OCI-LY7 (cell line): ENCODE measurements around the gene ACBD5. TPM values are rescaled to one million over a fixed set of nuclear protein-coding genes. Genes with fewer than 3 reads are reported as not detected.

Experiments
- BruUV-seq: library from RNA; stranded (reverse); fragments of 400-500 nt; replicated peaks from 2 replicates; lab custom pipeline; 2021; lab: Mats Ljungman, UMichigan
- CTCF ChIA-PET: fragments of 300-600 bp; sonication (Branson Sonifier 250); formaldehyde crosslinking; loops from one replicate; lab custom pipeline; 2022; ENCODE audit warnings: antibody characterized with exemption; ENCODE audit not compliant: unreplicated experiment; lab: Charles Lee
- POLR2A ChIA-PET: fragments of 300-600 bp; sonication (Branson Sonifier 250); formaldehyde crosslinking; loops from one replicate; lab custom pipeline; 2022; ENCODE audit warnings: antibody characterized with exemption; lab: Charles Lee
- DNase-seq: peaks from one replicate; pipeline ENCODE4 v3.0.0-alpha.2; 2015; ENCODE audit warnings: low spot score
- H2AFZ ChIP-seq: fragments of 200-600 bp; sonication (generic), shearing (Covaris generic); 2 replicates; pipeline ENCODE4 v1.6.1; 2014; ENCODE audit warnings: mild to moderate bottlenecking, antibody characterized with exemption, low read length, moderate library complexity
- H3K27ac ChIP-seq: fragments of 200-600 bp; sonication (generic); 2 replicates; pipeline ENCODE4 v1.5.1; 2014; ENCODE audit warnings: mixed run types, low read depth, mild to moderate bottlenecking, moderate library complexity, low read length, inconsistent platforms; ENCODE audit not compliant: poor library complexity, severe bottlenecking
- H3K36me3 ChIP-seq: fragments of 200-600 bp; sonication (generic); 2 replicates; pipeline ENCODE4 v1.6.1; 2014; ENCODE audit warnings: mild to moderate bottlenecking, antibody characterized with exemption, low read length, moderate library complexity, mixed read lengths; ENCODE audit not compliant: insufficient read depth
- H3K4me1 ChIP-seq: fragments of 200-600 bp; sonication (generic); 2 replicates; pipeline ENCODE4 v1.5.1; 2014; ENCODE audit warnings: mild to moderate bottlenecking, low read length; ENCODE audit not compliant: insufficient read depth, poor library complexity, severe bottlenecking
- H3K4me2 ChIP-seq: fragments of 200-600 bp; sonication (generic); 2 replicates; pipeline ENCODE4 v1.6.1; 2014; ENCODE audit warnings: mild to moderate bottlenecking, low read length
- H3K4me3 ChIP-seq: fragments of 200-600 bp; sonication (generic); 2 replicates; pipeline ENCODE4 v1.5.1; 2014; ENCODE audit warnings: mild to moderate bottlenecking, low read depth, low read length; ENCODE audit not compliant: poor library complexity, severe bottlenecking
- H3K79me2 ChIP-seq: fragments of 200-600 bp; sonication (generic); 2 replicates; pipeline ENCODE4 v1.6.1; 2016; ENCODE audit warnings: low read depth, mild to moderate bottlenecking, low read length, moderate library complexity, mixed read lengths; ENCODE audit not compliant: insufficient read depth
- H3K9me2 ChIP-seq: fragments of 200-600 bp; sonication (generic); 2 replicates; pipeline ENCODE4 v1.6.1; 2016; ENCODE audit warnings: mild to moderate bottlenecking, low read length, mixed read lengths; ENCODE audit not compliant: insufficient read depth
- H3K9me3 ChIP-seq: fragments of 200-600 bp; sonication (generic); 2 replicates; pipeline ENCODE4 v1.6.1; 2014; ENCODE audit warnings: mild to moderate bottlenecking, mixed run types, low read length, mixed read lengths
- H4K20me1 ChIP-seq: fragments of 200-600 bp; sonication (generic); 2 replicates; pipeline ENCODE4 v1.6.1; 2014; ENCODE audit warnings: mild to moderate bottlenecking, antibody characterized with exemption, low read length, moderate library complexity, mixed read lengths; ENCODE audit not compliant: insufficient read depth
- EZH2phosphoT487 ChIP-seq: fragments of 200-600 bp; sonication (generic); IDR thresholded peaks from 2 replicates; pipeline ENCODE4 v1.6.1; 2018; ENCODE audit warnings: low read depth, borderline replicate concordance, mild to moderate bottlenecking, mixed run types, antibody characterized with exemption, low read length, moderate library complexity, mixed read lengths
- intact Hi-C: fragments of 100-400 bp; cut with micrococcal nuclease; formaldehyde crosslinking; loops from one replicate; pipeline ENCODE4 v1.10.0; 2022; ENCODE audit not compliant: unreplicated experiment
- total RNA-seq, 2 experiments: library from RNA; depleted of rRNA in 1 of 2; stranded (reverse); fragments of >200 nt in 1 of 2; shearing (Covaris generic) in 1 of 2; gene quantifications; 2 replicates each; pipeline ENCODE4 v1.2.3, GENCODE V29; 2014 to 2022
- TF ChIP-seq, protein P1 (sequence below): fragments of 200-600 bp; sonication (generic); conservative IDR thresholded peaks from 2 replicates; pipeline ENCODE4 v1.5.1; 2014; ENCODE audit warnings: mild to moderate bottlenecking, antibody characterized with exemption, low read length, moderate library complexity, mixed read lengths

The ACBD5 gene
- total RNA-seq, 2 experiments from 2014 or later, result 10.8 to 20.0 TPM

DNA sequence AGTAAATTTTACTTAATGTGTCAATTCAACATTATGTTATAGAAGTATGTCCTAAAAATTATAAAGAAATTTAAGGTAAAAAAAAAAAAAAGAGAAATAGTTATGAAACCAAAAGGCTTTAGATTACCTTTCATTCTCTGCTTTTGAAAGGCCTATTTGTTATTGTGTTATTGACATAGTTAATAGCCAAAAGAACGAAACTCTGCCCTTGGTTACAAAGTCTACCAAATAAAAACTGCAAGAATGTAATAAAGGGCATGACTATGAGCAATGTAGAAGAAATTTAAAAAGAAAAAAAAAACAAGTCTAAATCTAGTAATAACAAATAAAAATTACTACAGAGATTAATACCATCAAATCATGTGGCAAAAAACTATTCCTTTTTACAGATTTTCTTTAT, 10.6 kb downstream of the ACBD5 start:
- Histone ChIP-seq H2AFZ (no peak overlapping the region), H3K79me2 (no peaks in the 10 kb centered on the region; the same call in 1 of the 2 replicates), H3K4me3 (no peak overlapping the region), H3K36me3 (peaks cover 52% of the 10 kb centered on the region), H3K9me3 (no peaks in the 10 kb centered on the region), H3K4me1 (no peaks in the 10 kb centered on the region), H3K9me2 (no peaks in the 10 kb centered on the region), H4K20me1 (no peaks in the 10 kb centered on the region), H3K27ac (no peak overlapping the region), H3K4me2 (no peak overlapping the region)
- POLR2A ChIA-PET, result no interaction called here
- intact Hi-C loops, result no loop called here
- no TSS peak for BruUV-seq
- no peak for TF ChIP-seq EZH2phosphoT487
- TF ChIP-seq, protein P1, sequence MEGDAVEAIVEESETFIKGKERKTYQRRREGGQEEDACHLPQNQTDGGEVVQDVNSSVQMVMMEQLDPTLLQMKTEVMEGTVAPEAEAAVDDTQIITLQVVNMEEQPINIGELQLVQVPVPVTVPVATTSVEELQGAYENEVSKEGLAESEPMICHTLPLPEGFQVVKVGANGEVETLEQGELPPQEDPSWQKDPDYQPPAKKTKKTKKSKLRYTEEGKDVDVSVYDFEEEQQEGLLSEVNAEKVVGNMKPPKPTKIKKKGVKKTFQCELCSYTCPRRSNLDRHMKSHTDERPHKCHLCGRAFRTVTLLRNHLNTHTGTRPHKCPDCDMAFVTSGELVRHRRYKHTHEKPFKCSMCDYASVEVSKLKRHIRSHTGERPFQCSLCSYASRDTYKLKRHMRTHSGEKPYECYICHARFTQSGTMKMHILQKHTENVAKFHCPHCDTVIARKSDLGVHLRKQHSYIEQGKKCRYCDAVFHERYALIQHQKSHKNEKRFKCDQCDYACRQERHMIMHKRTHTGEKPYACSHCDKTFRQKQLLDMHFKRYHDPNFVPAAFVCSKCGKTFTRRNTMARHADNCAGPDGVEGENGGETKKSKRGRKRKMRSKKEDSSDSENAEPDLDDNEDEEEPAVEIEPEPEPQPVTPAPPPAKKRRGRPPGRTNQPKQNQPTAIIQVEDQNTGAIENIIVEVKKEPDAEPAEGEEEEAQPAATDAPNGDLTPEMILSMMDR, result no peak
- CTCF ChIA-PET, result no interaction called here
- no peak for DNase-seq

DNA sequence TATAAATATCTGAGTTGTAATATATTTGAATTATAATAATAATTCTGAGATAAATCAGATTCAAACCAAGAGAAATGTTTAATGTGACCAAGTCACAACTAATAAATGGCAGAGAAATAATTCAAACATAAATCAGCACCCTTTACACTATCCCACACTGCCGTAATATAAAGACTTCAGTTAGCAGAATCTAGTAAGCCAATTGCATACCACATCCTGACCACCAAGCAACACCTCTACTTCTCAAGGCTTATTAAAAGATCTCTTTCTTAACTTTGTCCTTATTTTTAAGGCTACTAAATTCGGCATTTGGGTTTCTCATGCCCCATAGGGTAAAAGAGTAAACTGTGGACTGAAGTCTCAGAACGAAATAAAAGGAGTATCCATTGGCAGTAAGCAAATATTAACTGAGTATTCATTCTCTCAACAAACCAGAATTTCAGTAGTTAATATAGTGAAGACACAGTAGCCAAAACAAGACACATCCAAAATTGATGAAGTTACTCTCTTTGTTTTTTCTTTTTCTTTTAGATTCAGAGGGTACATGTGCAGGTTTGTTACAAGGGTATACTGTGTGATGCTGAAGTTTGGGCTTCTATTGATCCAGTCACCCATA, 14.8 kb downstream of the ACBD5 start:
- Histone ChIP-seq H3K4me3 (no peak overlapping the region), H4K20me1 (no peaks in the 10 kb centered on the region), H3K4me1 (no peaks in the 10 kb centered on the region), H3K36me3 (peaks cover 59% of the 10 kb centered on the region), H3K9me2 (no peaks in the 10 kb centered on the region), H3K4me2 (no peak overlapping the region), H2AFZ (no peak overlapping the region), H3K79me2 (no peaks in the 10 kb centered on the region), H3K9me3 (no peaks in the 10 kb centered on the region), H3K27ac (no peak overlapping the region)
- no peak for DNase-seq
- CTCF ChIA-PET, result no interaction called here
- intact Hi-C loops, result loop anchor here (2.0 kb wide), 1 partner anchor 135 kb away; no protein-coding TSS in a partner anchor
- no peak for TF ChIP-seq EZH2phosphoT487
- TF ChIP-seq, protein P1, result no peak
- BruUV-seq, result no TSS peak
- POLR2A ChIA-PET, result no interaction called here

DNA sequence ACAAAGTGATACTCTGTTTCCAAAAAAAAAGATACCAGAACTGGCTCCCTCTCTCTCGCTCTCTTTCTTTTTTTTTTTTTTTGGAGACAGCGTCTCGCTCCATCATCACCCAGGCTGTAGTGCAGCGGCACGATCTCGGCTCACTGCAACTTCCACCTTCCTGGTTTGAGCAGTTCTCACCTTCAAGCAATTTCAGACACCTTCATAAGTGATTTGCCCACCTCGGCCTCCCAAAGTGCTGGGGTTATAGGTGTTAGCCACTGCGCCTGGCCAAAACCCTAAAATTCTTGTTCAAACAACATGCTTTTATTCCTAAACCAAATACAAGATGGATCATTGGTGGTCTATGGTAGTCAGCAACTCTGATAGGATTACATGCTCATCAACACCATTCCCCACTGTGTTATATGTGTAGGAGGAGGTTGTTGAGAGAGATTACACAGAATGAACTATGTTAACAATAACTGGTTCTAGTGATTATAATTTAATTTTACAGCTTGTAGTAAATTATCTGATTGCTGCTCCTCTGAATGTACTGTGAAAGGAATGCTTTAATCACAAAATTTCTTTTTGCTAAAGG, 15.5 kb downstream of the ACBD5 start:
- POLR2A ChIA-PET, result interaction anchor here (1.1 kb wide), 1 partner anchor 19 kb away, joined by 4 read pairs; no protein-coding TSS in a partner anchor
- intact Hi-C loops, result loop anchor here (2.0 kb wide), 1 partner anchor 136 kb away; no protein-coding TSS in a partner anchor
- Histone ChIP-seq H3K79me2 (no peaks in the 10 kb centered on the region), H3K36me3 (peaks cover 59% of the 10 kb centered on the region), H3K9me3 (no peaks in the 10 kb centered on the region), H3K4me1 (no peaks in the 10 kb centered on the region), H3K27ac (no peak overlapping the region), H3K4me3 (no peak overlapping the region), H4K20me1 (no peaks in the 10 kb centered on the region), H3K9me2 (no peaks in the 10 kb centered on the region), H3K4me2 (no peak overlapping the region), H2AFZ (no peak overlapping the region)
- BruUV-seq, result no TSS peak
- CTCF ChIA-PET, result no interaction called here
- TF ChIP-seq, protein P1, result no peak
- no peak for TF ChIP-seq EZH2phosphoT487
- DNase-seq, result no peak
